Measurements from ENCODE around the gene PODNL1. TPM values are rescaled to one million over a fixed set of nuclear protein-coding genes. Genes with fewer than 3 reads are reported as not detected.

The PODNL1 gene
- total and polyA plus RNA-seq, 2 of the 8 experiments (the other 6 are each of a cell fraction or from before 2014, with no cell fraction given): 1.0 to 1.5 TPM

DNA sequence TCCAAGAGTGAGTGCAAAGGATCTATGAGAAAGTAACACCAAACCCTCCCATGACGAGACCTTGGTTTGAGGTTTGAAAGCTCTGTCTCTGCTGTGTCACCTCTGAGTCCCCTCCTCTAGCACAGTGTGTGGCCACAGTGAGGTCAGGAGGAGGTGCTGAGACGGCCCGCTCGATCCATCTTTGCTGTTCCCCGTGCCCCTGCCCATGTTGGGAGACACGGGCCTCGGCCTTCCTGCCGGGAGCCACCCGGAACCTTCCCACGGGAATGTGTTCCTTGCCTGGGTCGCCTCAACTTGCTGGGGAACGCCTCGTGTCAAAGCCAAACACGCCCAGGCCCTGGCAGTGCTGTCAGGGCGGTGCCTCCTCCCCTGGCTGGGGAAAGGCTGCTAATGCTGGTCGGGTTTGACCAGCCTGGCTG lies 51.2 kb downstream of the PODNL1 start:
- no peak overlapping the region for H2AK5ac ChIP-seq (ENCODE audit: low read depth, low read length)
- DNase-seq (ENCODE audit: low read depth in 1 of 2, low spot score in 2 of 2): no peak
- TF ChIP-seq, protein P1, sequence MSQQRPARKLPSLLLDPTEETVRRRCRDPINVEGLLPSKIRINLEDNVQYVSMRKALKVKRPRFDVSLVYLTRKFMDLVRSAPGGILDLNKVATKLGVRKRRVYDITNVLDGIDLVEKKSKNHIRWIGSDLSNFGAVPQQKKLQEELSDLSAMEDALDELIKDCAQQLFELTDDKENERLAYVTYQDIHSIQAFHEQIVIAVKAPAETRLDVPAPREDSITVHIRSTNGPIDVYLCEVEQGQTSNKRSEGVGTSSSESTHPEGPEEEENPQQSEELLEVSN (IDR thresholded peaks at IDR 0.05): no peak
- ChIA-PET CTCF (ENCODE audit: partially characterized antibody) (interaction anchor here (0.6 to 8.7 kb wide), 9 partner anchors 10 to 189 kb away, joined by 3 to 76 read pairs (median 4); partner anchors contain the start of gene PALM3), POLR2A (ENCODE audit: partially characterized antibody) (no interaction called here)
- no peaks in the 10 kb centered on the region for H3K36me3 ChIP-seq (ENCODE audit: control insufficient read depth in 2 of 4, insufficient read depth in 4 of 4, low read length in 3 of 4)
- H2BK120ac ChIP-seq (replicated peaks; ENCODE audit: low read depth, low read length): no peak overlapping the region
- WGBS, 2 experiments (ENCODE audit: extremely low coverage in 1 of 2, insufficient coverage in 1 of 2, insufficient read length in 1 of 2, insufficient replicate concordance in 2 of 2, low coverage in 1 of 2, low lambda C conversion rate in 2 of 2, missing lambda C conversion rate in 1 of 2): 87% methylated on average over 16 of the region's 16 CpGs; no CpG with 5 or more reads in 1 of the 2 experiments
- no peak overlapping the region for H4K91ac ChIP-seq (replicated peaks; ENCODE audit: insufficient read length, low read length)
- no peaks in the 10 kb centered on the region for H3K23me2 ChIP-seq (ENCODE audit: low read depth, low read length)
- H4K5ac ChIP-seq (ENCODE audit: insufficient read length, low read depth, low read length): no peak overlapping the region
- no peaks in the 10 kb centered on the region for H4K20me1 ChIP-seq (replicated peaks in 1 of 2; ENCODE audit: control insufficient read depth in 1 of 2, insufficient read depth in 2 of 2, low read length in 2 of 2)
- no peak overlapping the region for H3K27ac ChIP-seq (ENCODE audit: low read depth, low read length)
- H3K23ac ChIP-seq (ENCODE audit: insufficient read length): no peak overlapping the region
- H3K9me3 ChIP-seq (ENCODE audit: insufficient read depth in 2 of 2, low read depth in 1 of 2, low read length in 1 of 2): no peaks in the 10 kb centered on the region
- H3K18ac ChIP-seq (ENCODE audit: extremely low read depth, low read length): no peak overlapping the region
- FAIRE-seq: no peak
- H3K9ac ChIP-seq (replicated peaks in 1 of 4; ENCODE audit: extremely low read depth in 1 of 4, low read depth in 3 of 4, low read length in 3 of 4): no peak overlapping the region
- H3K4me2 ChIP-seq (ENCODE audit: insufficient read depth in 1 of 2, low read depth in 2 of 2, low read length in 2 of 2): no peak overlapping the region
- no peaks in the 10 kb centered on the region for H3K79me2 ChIP-seq (ENCODE audit: control insufficient read depth in 1 of 2, insufficient read depth in 2 of 2, low read length in 2 of 2)
- no peak overlapping the region for H2BK20ac ChIP-seq (ENCODE audit: low read length)
- H3K4me3 ChIP-seq (ENCODE audit: extremely low read depth in 1 of 4, insufficient read depth in 2 of 4, low read depth in 3 of 4, low read length in 4 of 4): no peak overlapping the region
- H3K4ac ChIP-seq (replicated peaks; ENCODE audit: insufficient read length, low read depth, low read length): no peak overlapping the region
- no peak overlapping the region for H3K56ac ChIP-seq (replicated peaks; ENCODE audit: insufficient read length, low read depth, low read length)
- H3K27me3 ChIP-seq (replicated peaks in 1 of 4; ENCODE audit: control insufficient read depth in 3 of 4, extremely low read depth in 1 of 4, insufficient read depth in 3 of 4, low read length in 3 of 4): no peaks in the 10 kb centered on the region
- no peaks in the 10 kb centered on the region for H3K79me1 ChIP-seq (ENCODE audit: low read depth, low read length)
- H4K8ac ChIP-seq (ENCODE audit: extremely low read depth, insufficient read depth, low read length): no peak overlapping the region
- peaks cover under 1 to 5% (median under 1%) of the 10 kb centered on the region in 4 experiments; a peak in 5 of 7 replicates for H3K4me1 ChIP-seq (replicated peaks in 1 of 4; ENCODE audit: control insufficient read depth in 3 of 4, insufficient read depth in 4 of 4, low read length in 3 of 4)
- no peak overlapping the region for H2BK15ac ChIP-seq (ENCODE audit: low read length)
- no peak overlapping the region; the same call in 1 of the 2 replicates for H2BK12ac ChIP-seq (ENCODE audit: low read depth, low read length)
- no peak overlapping the region for H3K14ac ChIP-seq (ENCODE audit: insufficient read length)
- no peak overlapping the region for H2BK5ac ChIP-seq (ENCODE audit: low read depth, low read length)
- no peak overlapping the region for H2AFZ ChIP-seq (ENCODE audit: low read length)

Measured in H1 (cell line).